DMS53 treated with DMSO at 0.1 percent for 48 hours (cell line): ENCODE data around the gene PSTPIP1.

Experiments
- DNase-seq: peaks from one replicate; lab custom pipeline; 2025; ENCODE audit not compliant: unreplicated experiment; lab: John Stamatoyannopoulos, UW

The PSTPIP1 gene

DNA sequence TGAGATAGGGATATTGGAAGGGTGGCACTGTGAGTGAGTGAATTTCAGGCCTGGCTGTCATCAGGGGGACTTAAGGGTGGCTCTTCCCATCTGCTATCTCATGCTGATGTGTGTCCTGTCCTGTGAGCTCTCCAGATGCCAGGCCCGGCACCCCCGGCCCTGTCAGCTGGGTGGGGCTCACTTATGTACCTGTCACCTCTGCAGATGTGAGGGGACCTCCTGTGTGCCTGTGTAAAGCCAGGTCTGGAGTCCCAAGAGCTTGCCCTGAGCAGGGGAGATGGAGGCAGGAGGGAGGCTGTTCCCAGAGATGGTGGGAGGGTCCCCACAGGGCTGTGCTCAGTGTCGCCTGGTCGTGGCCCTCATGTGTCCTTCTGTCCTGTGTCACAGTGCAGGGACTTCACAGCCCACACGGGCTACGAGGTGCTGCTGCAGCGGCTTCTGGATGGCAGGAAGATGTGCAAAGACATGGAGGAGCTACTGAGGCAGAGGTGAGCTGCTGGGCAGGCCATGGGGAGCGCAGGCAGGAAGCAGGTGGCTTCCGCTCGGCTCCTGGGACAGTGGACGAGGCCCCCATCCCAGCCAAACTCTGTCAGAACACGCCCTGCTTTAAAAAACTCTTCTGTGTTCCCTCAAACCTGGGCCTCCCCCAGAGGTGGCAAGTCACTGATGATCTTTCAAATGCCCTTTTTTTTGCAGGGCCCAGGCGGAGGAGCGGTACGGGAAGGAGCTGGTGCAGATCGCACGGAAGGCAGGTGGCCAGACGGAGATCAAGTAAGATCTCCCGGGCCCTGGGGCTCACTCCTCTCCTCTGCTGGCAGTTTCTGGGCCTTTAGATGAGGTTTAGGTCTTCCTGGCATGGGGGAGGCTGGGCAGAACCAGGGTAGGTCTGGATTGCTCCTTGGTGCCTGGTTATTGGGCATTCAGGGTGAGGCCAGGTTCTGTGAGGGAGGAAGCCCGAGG, 23.1 kb downstream of the PSTPIP1 start:
- DNase-seq: no peak

GRCh38 chr15:77018796-77019505, 24.0 kb downstream of the PSTPIP1 start:
- no peak for DNase-seq

DNA sequence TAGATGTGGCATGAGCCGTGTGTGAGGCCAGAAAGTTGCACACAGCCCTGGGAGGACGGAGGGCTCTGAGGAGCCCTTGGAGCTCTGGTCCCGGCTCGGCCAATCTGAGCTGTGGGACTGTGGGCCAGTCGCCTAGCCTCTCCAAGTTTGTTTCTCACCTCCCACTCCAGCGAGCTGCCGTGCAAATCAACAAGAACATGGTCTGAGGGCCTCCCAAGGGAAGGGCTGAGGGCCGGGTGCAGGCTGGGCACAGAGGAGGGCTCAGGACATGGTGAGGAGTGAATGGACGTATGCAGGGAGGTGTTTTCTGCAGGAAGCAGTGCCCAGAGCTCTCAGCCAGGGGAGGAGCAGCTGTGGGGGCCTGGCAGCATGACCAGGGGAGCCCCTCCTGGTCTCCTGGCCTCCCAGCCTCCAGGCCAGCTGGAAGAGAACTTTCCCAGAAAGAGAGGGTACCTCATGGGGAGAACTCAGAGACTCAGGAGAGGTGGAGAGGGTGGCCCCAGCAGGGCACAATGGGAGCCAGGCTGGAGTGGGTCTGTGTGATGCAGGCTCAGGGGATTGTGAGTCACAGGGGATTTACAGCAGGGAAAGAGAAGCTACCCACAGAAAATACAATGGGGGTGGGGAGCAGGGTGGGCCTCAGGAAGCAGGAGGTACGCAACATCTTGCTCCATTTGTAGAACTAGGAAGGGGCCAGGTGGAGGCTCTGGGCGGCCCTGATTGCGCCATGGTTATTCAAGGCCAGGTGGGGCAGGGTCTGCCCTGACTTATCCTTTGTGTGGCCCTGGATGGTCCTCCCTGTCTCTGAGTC, 24.8 kb downstream of the PSTPIP1 start:
- DNase-seq: no peak

- DNase-seq: no peak
Observed at GRCh38 chr15:77020348-77021087, 25.6 kb downstream of the PSTPIP1 start.

GRCh38 chr15:77021088-77021481, 26.2 kb downstream of the PSTPIP1 start:
- DNase-seq: no peak

- no peak for DNase-seq
Observed at GRCh38 chr15:77021803-77022381, 27.0 kb downstream of the PSTPIP1 start.

- DNase-seq: no peak
Observed at GRCh38 chr15:77022646-77023575, 28.0 kb downstream of the PSTPIP1 start.

- no peak for DNase-seq
Observed at GRCh38 chr15:77023576-77024272, 28.8 kb downstream of the PSTPIP1 start.

- DNase-seq: no peak
Observed at GRCh38 chr15:77024273-77025082, 29.6 kb downstream of the PSTPIP1 start.

- no peak for DNase-seq
Observed at GRCh38 chr15:77025083-77025901, 30.4 kb downstream of the PSTPIP1 start.

- DNase-seq: no peak
Observed at GRCh38 chr15:77025941-77026411, 31.1 kb downstream of the PSTPIP1 start.

GRCh38 chr15:77026501-77027110, 31.7 kb downstream of the PSTPIP1 start:
- DNase-seq: no peak

DNA sequence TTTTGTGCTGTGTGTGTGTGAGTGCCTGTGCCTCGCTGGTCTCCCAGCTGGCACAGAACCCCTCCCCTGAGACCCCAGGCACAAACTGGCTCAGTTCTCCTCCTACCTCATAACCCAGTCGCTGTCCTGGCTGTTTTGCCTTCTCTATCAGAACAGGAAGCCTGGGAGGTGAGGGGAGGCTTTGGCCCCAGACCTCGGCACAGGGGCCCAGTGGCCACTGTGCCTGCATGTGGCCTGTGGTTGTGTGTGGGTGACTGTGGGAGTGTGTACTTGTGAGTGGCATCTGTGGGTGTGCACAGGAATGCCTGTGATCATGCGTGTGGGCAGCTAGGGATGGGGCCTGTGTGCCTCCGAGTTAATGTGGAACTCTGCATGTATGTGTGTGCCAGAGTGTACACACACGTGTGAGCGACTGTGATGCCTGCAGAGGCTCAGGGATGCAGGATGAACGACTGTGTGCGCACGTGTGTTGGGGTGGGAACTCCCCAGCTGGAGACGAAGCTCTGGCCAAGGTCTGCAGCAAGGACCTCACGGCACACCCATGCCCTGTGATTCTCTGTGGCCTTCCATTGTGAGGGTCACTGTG, 32.3 kb downstream of the PSTPIP1 start:
- DNase-seq: no peak

DNA sequence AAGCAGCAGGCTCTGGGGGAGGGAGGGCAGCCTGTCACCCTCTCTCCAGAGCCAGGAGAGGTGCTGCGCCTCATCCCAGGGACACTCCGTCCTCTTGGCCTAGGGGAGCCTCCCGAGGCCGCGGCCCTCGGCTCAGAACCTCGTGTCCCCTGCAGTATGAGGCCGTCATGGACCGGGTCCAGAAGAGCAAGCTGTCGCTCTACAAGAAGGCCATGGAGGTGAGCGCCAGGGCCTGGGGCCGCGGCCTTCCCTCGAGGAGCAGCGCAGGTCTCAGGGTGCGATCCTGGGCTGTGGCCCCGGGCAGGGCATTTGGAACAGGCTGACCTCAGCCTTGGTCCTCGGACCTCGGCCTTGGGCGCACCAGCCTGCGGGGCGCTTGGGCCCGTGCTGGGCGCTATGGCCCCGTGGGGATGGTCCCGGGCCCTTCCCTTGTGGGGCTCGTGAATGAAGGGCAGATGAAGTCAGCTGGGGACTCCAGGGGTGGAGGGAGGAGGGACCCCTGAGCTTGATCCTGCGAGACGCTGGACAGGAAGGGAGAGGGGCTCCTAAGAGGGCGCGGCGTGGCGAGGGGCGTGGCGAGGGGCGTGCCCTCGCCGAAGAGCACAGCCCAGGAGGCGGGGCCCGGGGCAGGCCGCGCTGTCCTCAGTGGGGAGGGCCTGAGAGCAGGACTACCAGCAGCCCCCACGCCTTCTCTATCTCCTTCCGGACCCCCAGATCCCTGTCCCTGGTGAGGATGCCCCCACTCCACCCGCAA, 32.9 kb downstream of the PSTPIP1 start:
- no peak for DNase-seq

DNA sequence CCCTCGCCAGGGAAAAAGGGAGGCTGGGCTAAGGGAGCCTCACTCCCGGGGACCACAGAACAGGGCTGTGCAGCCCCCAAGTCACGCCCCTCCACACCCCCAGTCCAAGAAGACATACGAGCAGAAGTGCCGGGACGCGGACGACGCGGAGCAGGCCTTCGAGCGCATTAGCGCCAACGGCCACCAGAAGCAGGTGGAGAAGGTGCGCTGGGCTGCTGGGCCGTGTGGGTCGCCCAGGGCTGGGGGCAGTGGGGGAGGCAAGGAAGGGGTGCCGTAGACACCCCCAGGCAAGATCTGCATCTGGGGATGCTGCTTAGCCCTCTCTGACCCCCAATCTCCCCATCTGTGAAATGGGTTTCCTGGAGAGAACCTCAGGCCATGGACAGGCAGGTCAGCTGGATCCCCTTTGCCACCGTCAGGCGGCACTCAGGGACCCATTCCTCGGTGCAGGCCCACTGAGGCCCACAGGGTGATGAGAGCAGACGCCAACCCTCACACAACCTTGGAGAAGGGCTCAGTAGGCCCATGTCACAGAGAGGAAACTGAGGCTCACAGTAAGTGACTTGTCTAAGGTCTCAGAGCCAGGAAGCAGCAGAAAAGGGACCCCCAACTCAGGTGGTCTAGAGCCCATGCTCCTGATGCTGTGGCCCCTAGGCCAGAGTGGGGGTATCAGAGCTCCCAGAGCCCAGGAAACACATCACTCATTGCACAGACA, 33.7 kb downstream of the PSTPIP1 start:
- DNase-seq: no peak
